ENCODE results near the gene CIP2A. TPM values are rescaled to one million over a fixed set of nuclear protein-coding genes. Genes with fewer than 3 reads are reported as not detected.

CIP2A gene
- total and polyA plus RNA-seq, 2 of the 4 experiments (the other 2 are of a cell fraction), result 8.5 to 27.8 TPM

DNA sequence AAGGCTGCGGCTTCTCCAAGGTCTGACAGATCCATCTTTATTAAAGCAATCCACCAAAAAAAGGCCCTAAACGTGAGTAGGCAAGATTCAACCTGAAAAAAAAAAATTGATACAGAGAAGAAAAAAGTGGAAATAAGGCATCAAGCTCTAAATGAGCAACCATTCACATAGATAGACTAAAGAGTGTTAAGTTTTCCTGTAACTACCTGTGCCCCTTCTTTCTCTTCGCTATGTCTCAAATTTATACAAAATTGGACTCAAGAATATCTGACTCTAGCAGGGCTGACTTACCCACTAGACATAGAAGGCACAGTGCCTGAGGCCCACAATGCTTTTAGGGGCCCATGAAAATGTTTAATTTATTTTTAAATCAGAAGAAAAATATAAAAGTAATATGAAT lies 78.7 kb downstream of the CIP2A start, which contains the start of gene MYH15:
TSS of gene MYH15 (minus strand) at position 101 of the 400 bp plus-strand sequence. CDS start at position 35, 66 bp downstream.
- POLR2A ChIA-PET (ENCODE audit: unreplicated experiment), result no interaction called here
- dilution Hi-C loops (cut with HindIII; ENCODE audit: low sequenced_read_pairs, unreplicated experiment), result no loop called here
- CTCF ChIA-PET, result no interaction called here

More for the DNA sequence above, 78.7 kb downstream of the CIP2A start, which contains the start of gene MYH15:
- no peak within 1 kb of the TSS for H4K91ac ChIP-seq (ENCODE audit: insufficient read depth, low read depth, low read length)
- no peak within 1 kb of the TSS for H3K27ac ChIP-seq (ENCODE audit: insufficient read depth, low read length)
- H4K20me1 ChIP-seq (ENCODE audit: insufficient read depth, low read length), result no peaks in the 10 kb centered on the region
- no peak within 1 kb of the TSS for H2BK20ac ChIP-seq (ENCODE audit: low read depth, low read length)
- no peak within 1 kb of the TSS for H2BK120ac ChIP-seq (ENCODE audit: low read depth, low read length)
- no peak within 1 kb of the TSS for H3K18ac ChIP-seq (ENCODE audit: low read depth, low read length)
- no peak within 1 kb of the TSS for H2BK15ac ChIP-seq (ENCODE audit: low read depth, low read length)
- no TSS peak for BruUV-seq (replicated peaks)
- no peaks in the 10 kb centered on the region for H3K4me1 ChIP-seq (ENCODE audit: control insufficient read depth, insufficient read depth, low read length)
- H4K8ac ChIP-seq (ENCODE audit: low read depth in 2 of 2, low read length in 2 of 2), result no peak within 1 kb of the TSS
- no peak within 1 kb of the TSS for H2AFZ ChIP-seq (replicated peaks; ENCODE audit: low read length, poor library complexity)
- intact Hi-C loops (cut with micrococcal nuclease), result no loop called here
- in situ Hi-C loops (cut with MboI; ENCODE audit: low sequenced_read_pairs), result no loop called here
- no peak within 1 kb of the TSS for H3K4me3 ChIP-seq (ENCODE audit: insufficient read depth, low read depth, low read length)
- H2BK5ac ChIP-seq (ENCODE audit: low read depth, low read length, poor library complexity, severe bottlenecking), result no peak within 1 kb of the TSS
- H3K79me1 ChIP-seq (ENCODE audit: low read depth in 1 of 2, low read length in 2 of 2), result no peaks in the 10 kb centered on the region
- H3K4ac ChIP-seq (ENCODE audit: low read depth, low read length), result no peak within 1 kb of the TSS
- no peak within 1 kb of the TSS for H2AK5ac ChIP-seq (ENCODE audit: low read depth, low read length)
- ATAC-seq (ENCODE audit: low read depth), result no peak
- H2AK9ac ChIP-seq (replicated peaks; ENCODE audit: low read depth, low read length, poor library complexity), result no peak within 1 kb of the TSS
- no peaks in the 10 kb centered on the region; the same call in 1 of the 2 replicates for H3K9me1 ChIP-seq (ENCODE audit: insufficient read depth, low read length)
- H3K36me3 ChIP-seq (ENCODE audit: control insufficient read depth, insufficient read depth, low read length), result no peaks in the 10 kb centered on the region
- no peak for DNase-seq
- H3K4me2 ChIP-seq (ENCODE audit: low read depth, low read length), result no peak within 1 kb of the TSS
- H3K9ac ChIP-seq (ENCODE audit: low read depth, low read length), result no peak within 1 kb of the TSS
- H3K56ac ChIP-seq (ENCODE audit: extremely low read depth, insufficient read depth, low read length), result no peak within 1 kb of the TSS
- no peaks in the 10 kb centered on the region; the same call in 1 of the 2 replicates for H3K27me3 ChIP-seq (ENCODE audit: control insufficient read depth, insufficient read depth, low read length)
- no CpG with 5 or more reads among the region's 3 CpGs for WGBS, 2 experiments (ENCODE audit: extremely low coverage in 2 of 2, insufficient read length in 1 of 2)
- no peak within 1 kb of the TSS for H4K5ac ChIP-seq (ENCODE audit: low read depth, low read length)
- TF ChIP-seq FOS (IDR thresholded peaks at IDR 0.05; ENCODE audit: low read depth, low read length) (no peak), POLR2A (IDR thresholded peaks at IDR 0.05; ENCODE audit: low read depth, low read length) (no peak), RAD21 (IDR thresholded peaks at IDR 0.05; ENCODE audit: low read length) (no peak), CHD1 (IDR thresholded peaks at IDR 0.05; ENCODE audit: low read depth, low read length) (no peak)
- TF ChIP-seq, protein P1, sequence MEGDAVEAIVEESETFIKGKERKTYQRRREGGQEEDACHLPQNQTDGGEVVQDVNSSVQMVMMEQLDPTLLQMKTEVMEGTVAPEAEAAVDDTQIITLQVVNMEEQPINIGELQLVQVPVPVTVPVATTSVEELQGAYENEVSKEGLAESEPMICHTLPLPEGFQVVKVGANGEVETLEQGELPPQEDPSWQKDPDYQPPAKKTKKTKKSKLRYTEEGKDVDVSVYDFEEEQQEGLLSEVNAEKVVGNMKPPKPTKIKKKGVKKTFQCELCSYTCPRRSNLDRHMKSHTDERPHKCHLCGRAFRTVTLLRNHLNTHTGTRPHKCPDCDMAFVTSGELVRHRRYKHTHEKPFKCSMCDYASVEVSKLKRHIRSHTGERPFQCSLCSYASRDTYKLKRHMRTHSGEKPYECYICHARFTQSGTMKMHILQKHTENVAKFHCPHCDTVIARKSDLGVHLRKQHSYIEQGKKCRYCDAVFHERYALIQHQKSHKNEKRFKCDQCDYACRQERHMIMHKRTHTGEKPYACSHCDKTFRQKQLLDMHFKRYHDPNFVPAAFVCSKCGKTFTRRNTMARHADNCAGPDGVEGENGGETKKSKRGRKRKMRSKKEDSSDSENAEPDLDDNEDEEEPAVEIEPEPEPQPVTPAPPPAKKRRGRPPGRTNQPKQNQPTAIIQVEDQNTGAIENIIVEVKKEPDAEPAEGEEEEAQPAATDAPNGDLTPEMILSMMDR (conservative IDR thresholded peaks at IDR 0.05; ENCODE audit: low read depth, low read length), result no peak
- H3K9me3 ChIP-seq (ENCODE audit: control insufficient read depth, insufficient read depth, low read length), result no peaks in the 10 kb centered on the region
- H3K14ac ChIP-seq (replicated peaks; ENCODE audit: low read depth, low read length), result no peak within 1 kb of the TSS
- no peak within 1 kb of the TSS for H3K23ac ChIP-seq (ENCODE audit: low read depth, low read length)
